WERI-Rb-1 (cell line): ENCODE data around the gene TIMM13.

Experiments
- DNase-seq: peaks from one replicate; pipeline ENCODE4 v3.0.0-alpha.2; 2020
- H3K27ac ChIP-seq: fragments of 250-450 bp; sonication (Bioruptor Pico); 2 replicates; pipeline ENCODE4 v1.5.1; 2020; ENCODE audit warnings: mild to moderate bottlenecking, moderate library complexity
- H3K27me3 ChIP-seq: fragments of 250-450 bp; sonication (Bioruptor Pico); 2 replicates; pipeline ENCODE4 v1.5.1; 2021; ENCODE audit warnings: mild to moderate bottlenecking, low read depth, moderate library complexity; ENCODE audit not compliant: insufficient read depth, severe bottlenecking
- H3K36me3 ChIP-seq: fragments of 250-450 bp; sonication (Bioruptor Pico); 2 replicates; pipeline ENCODE4 v1.5.1; 2020; ENCODE audit warnings: mild to moderate bottlenecking, moderate library complexity
- H3K4me3 ChIP-seq: 2 replicates; pipeline ENCODE4 v1.5.1; 2011; ENCODE audit warnings: low read depth, mild to moderate bottlenecking, control low read depth, low read length
- H3K9me3 ChIP-seq: fragments of 250-450 bp; sonication (Bioruptor Pico); 2 replicates; pipeline ENCODE4 v1.5.1; 2021; ENCODE audit warnings: mild to moderate bottlenecking, moderate library complexity; ENCODE audit not compliant: severe bottlenecking
- CTCF ChIP-seq: IDR thresholded peaks from 2 replicates; pipeline ENCODE4 v1.5.1; 2011; ENCODE audit warnings: low read depth, mild to moderate bottlenecking, control low read depth, inconsistent platforms, low read length

The TIMM13 gene

GRCh38 chr19:2436384-2436783, 9.0 kb upstream of the TIMM13 start:
- Histone ChIP-seq H3K36me3 (peaks cover 57% of the 10 kb centered on the region), H3K27me3 (no peaks in the 10 kb centered on the region), H3K9me3 (no peaks in the 10 kb centered on the region), H3K27ac (no peak overlapping the region), H3K4me3 (no peak overlapping the region)
- no peak for TF ChIP-seq CTCF
- no peak for DNase-seq

- Histone ChIP-seq H3K36me3 (peaks cover 62% of the 10 kb centered on the region), H3K27ac (no peak overlapping the region), H3K27me3 (no peaks in the 10 kb centered on the region), H3K9me3 (no peaks in the 10 kb centered on the region), H3K4me3 (no peak overlapping the region)
- TF ChIP-seq CTCF, result no peak
- DNase-seq, result no peak
Observed at GRCh38 chr19:2434721-2435265, 7.4 kb upstream of the TIMM13 start.

GRCh38 chr19:2434267-2434666, 6.9 kb upstream of the TIMM13 start:
- peaks cover 67% of the 10 kb centered on the region for H3K36me3 ChIP-seq

GRCh38 chr19:2433854-2434253, 6.5 kb upstream of the TIMM13 start:
- Histone ChIP-seq H3K27me3 (no peaks in the 10 kb centered on the region), H3K9me3 (no peaks in the 10 kb centered on the region), H3K27ac (no peak overlapping the region), H3K36me3 (peaks cover 69% of the 10 kb centered on the region), H3K4me3 (no peak overlapping the region)
- no peak for DNase-seq
- TF ChIP-seq CTCF, result no peak

More at GRCh38 chr19:2434267-2434666, 6.9 kb upstream of the TIMM13 start:
- H3K27me3 ChIP-seq, result no peaks in the 10 kb centered on the region
- no peak overlapping the region for H3K27ac ChIP-seq
- H3K9me3 ChIP-seq, result no peaks in the 10 kb centered on the region
- no peak overlapping the region for H3K4me3 ChIP-seq
- TF ChIP-seq CTCF, result no peak
- no peak for DNase-seq

GRCh38 chr19:2432131-2432848, 4.9 kb upstream of the TIMM13 start:
- TF ChIP-seq CTCF, result no peak
- Histone ChIP-seq H3K36me3 (peaks cover 54% of the 10 kb centered on the region), H3K4me3 (no peak overlapping the region), H3K9me3 (no peaks in the 10 kb centered on the region), H3K27ac (no peak overlapping the region), H3K27me3 (no peaks in the 10 kb centered on the region)
- DNase-seq, result no peak
